IPS DF 19.7 (cell line): Measurements from ENCODE around the gene POF1B.

ENCODE experiments used
- DNase-seq: peaks from one replicate; pipeline ENCODE4 v3.0.0-alpha.2; 2013; ENCODE audit warnings: low read depth, low spot score

Gene POF1B

GRCh38 chrX:85243155-85243554, 136.3 kb downstream of the POF1B start:
- DNase-seq: no peak
